ENCODE results near the gene CNTF. TPM values are rescaled to one million over a fixed set of nuclear protein-coding genes. Genes with fewer than 3 reads are reported as not detected.

The CNTF gene
- total and polyA plus RNA-seq, 10 of the 15 experiments (the other 5 are each of a cell fraction or from before 2014, with no cell fraction given) = 0.16 to 2.3 (median 0.73) TPM

GRCh38 chr11:58573451-58574104, 48.9 kb upstream of the CNTF start (continued):
- TF ChIP-seq USF1 (IDR thresholded peaks at IDR 0.05; ENCODE audit: borderline replicate concordance, extremely low read length, insufficient read depth, low read depth, low read length) (no peak), POLR2A (IDR thresholded peaks at IDR 0.05; ENCODE audit: low read depth, low read length) (peak; percentile 69), RB1 (IDR thresholded peaks at IDR 0.05; ENCODE audit: borderline replicate concordance) (0 out of 2 replicates have a peak, but pooled peaks have one; percentile 18), EP300 (IDR thresholded peaks at IDR 0.05; ENCODE audit: borderline replicate concordance in 1 of 2, control insufficient read depth in 1 of 2, low read depth in 2 of 2, low read length in 2 of 2) (peak in 1 of 2 experiments; percentile 62; a peak in 3 of 4 replicates), NR2C1 (IDR thresholded peaks at IDR 0.05) (peak; percentile 55), SIN3A (IDR thresholded peaks at IDR 0.05; ENCODE audit: low read depth, low read length) (no peak), MAX (IDR thresholded peaks at IDR 0.05; ENCODE audit: low read depth, low read length) (no peak), CHD4 (IDR thresholded peaks at IDR 0.05) (no peak), CUX1 (IDR thresholded peaks at IDR 0.05; ENCODE audit: insufficient replicate concordance, low read depth, low read length) (no peak), BRCA1 (IDR thresholded peaks at IDR 0.05; ENCODE audit: low read depth, low read length) (no peak), CTCF (IDR thresholded peaks at IDR 0.05 in 2 of 3, conservative IDR thresholded peaks at IDR 0.05 in 1 of 3; ENCODE audit: control insufficient read depth in 2 of 3, extremely low read depth in 1 of 3, insufficient read depth in 1 of 3, low read depth in 3 of 3, low read length in 3 of 3) (no peak), ZNF217 (IDR thresholded peaks at IDR 0.05) (peak; percentile 62; the same call in 1 of the 2 replicates), CHD1 (IDR thresholded peaks at IDR 0.05; ENCODE audit: low read depth, low read length) (0 out of 2 replicates have a peak, but pooled peaks have one; percentile 47), SMC3 (IDR thresholded peaks at IDR 0.05; ENCODE audit: borderline replicate concordance, low read length) (no peak; the same call in 1 of the 2 replicates), RUNX3 (IDR thresholded peaks at IDR 0.05; ENCODE audit: low read length) (peak; percentile 83), TBL1XR1 (IDR thresholded peaks at IDR 0.05; ENCODE audit: low read depth, low read length) (peak; percentile 45; the same call in 1 of the 2 replicates), NFXL1 (IDR thresholded peaks at IDR 0.05; ENCODE audit: borderline replicate concordance) (no peak), ZNF24 (IDR thresholded peaks at IDR 0.05) (no peak), CBX5 (IDR thresholded peaks at IDR 0.05; ENCODE audit: low read depth) (no peak), TCF3 (IDR thresholded peaks at IDR 0.05; ENCODE audit: borderline replicate concordance, insufficient read depth, low read depth, low read length) (0 out of 2 replicates have a peak, but pooled peaks have one; percentile 28), DPF2 (IDR thresholded peaks at IDR 0.05) (peak; percentile 87), SPI1 (IDR thresholded peaks at IDR 0.05; ENCODE audit: borderline replicate concordance, insufficient read depth, low read depth, low read length) (peak; percentile 70), MYB (IDR thresholded peaks at IDR 0.05; ENCODE audit: borderline replicate concordance, low read depth, low read length) (no peak)

Measured in GM12878 (cell line).